GM12872 (cell line): ENCODE measurements around the gene IFITM2.
"Not testable (repeated sequence)": the region's sequence is repeated elsewhere in the genome, so short reads cannot be mapped to it uniquely, and the experiment has no call there.

Experiments
- TF ChIP-seq, protein P1 (sequence below): IDR thresholded peaks from 3 replicates; pipeline ENCODE4 v1.5.1; 2011; ENCODE audit warnings: low read depth, mild to moderate bottlenecking, low read length, moderate library complexity; ENCODE audit not compliant: insufficient read depth

The IFITM2 gene

DNA sequence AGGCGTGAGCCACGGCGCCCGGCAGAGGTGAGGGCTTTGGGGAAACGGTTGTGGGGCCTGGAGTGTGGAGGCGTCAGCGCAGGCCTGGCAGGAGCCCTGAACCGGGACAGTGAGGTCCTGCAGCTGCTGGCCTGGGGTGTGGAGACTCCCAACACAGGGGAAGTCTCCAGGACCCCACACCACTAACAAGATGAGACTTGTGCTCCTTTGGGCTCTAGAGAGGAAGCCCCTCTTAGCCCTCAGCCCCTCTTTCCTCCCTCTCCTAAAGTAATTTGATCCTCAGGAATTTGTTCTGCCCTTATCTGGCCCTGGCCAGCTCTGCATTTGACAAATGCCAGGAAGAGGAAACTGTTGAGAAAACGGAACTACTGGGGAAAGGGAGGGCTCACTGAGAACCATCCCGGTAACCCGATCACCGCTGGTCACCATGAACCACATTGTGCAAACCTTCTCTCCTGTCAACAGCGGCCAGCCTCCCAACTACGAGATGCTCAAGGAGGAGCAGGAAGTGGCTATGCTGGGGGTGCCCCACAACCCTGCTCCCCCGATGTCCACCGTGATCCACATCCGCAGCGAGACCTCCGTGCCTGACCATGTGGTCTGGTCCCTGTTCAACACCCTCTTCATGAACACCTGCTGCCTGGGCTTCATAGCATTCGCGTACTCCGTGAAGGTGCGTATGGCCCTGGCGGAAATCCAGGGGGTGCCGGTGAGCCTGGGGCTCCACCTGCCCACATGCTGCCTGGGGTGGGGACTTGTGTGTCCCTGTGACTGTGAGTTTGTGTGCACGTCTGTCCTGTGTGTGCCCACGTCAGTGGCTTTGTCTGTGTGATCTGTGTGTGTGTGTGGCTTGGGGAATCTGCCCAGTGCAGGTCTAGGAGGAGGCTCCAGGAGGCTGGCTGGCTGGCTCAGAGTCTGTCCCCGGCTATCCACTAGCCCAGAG lies at the start of gene IFITM2:
IFITM2 (plus strand) TSS at position 51 of the 943 bp plus-strand sequence; CDS start at position 428, 377 bp downstream.
- TF ChIP-seq, protein P1, sequence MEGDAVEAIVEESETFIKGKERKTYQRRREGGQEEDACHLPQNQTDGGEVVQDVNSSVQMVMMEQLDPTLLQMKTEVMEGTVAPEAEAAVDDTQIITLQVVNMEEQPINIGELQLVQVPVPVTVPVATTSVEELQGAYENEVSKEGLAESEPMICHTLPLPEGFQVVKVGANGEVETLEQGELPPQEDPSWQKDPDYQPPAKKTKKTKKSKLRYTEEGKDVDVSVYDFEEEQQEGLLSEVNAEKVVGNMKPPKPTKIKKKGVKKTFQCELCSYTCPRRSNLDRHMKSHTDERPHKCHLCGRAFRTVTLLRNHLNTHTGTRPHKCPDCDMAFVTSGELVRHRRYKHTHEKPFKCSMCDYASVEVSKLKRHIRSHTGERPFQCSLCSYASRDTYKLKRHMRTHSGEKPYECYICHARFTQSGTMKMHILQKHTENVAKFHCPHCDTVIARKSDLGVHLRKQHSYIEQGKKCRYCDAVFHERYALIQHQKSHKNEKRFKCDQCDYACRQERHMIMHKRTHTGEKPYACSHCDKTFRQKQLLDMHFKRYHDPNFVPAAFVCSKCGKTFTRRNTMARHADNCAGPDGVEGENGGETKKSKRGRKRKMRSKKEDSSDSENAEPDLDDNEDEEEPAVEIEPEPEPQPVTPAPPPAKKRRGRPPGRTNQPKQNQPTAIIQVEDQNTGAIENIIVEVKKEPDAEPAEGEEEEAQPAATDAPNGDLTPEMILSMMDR: not testable (repeated sequence)

DNA sequence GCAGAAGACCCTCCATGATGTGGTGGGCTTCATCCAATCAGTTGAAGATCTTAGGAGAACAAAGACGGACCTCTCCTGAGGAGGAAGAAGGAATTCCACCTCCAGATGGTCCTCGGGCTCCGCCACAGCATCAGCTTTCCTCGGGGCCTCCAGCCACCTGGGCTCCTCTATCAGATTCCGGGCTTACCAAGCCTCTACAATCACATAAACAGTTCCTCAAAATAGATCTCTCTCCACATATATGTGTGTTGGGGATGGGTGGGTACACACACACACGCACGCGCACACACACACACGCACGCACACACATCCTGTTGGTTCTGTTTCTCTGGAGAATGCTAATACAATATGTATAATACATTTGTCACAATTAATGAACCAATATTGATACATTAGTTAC lies 48.2 kb upstream of the IFITM2 start:
- TF ChIP-seq, protein P1: no peak

DNA sequence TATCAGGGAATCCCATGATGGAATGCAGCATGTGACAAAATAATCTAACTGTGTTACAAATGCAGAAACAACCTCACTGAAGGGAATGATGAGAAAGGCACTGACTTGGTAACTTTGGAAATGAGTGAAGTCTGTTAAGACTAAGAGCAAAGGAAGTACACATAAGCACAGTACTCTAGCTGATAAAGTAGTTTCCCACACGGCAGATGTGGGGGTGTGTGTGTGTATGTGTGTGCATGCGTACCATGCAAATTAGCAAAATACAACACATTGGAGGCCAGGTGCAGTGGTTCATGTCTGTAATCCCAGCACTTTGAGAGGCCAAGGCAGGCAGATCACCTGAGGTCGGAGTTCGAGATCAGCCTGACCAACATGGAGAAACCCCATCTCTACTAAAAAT lies 46.0 kb upstream of the IFITM2 start:
- TF ChIP-seq, protein P1: no peak

DNA sequence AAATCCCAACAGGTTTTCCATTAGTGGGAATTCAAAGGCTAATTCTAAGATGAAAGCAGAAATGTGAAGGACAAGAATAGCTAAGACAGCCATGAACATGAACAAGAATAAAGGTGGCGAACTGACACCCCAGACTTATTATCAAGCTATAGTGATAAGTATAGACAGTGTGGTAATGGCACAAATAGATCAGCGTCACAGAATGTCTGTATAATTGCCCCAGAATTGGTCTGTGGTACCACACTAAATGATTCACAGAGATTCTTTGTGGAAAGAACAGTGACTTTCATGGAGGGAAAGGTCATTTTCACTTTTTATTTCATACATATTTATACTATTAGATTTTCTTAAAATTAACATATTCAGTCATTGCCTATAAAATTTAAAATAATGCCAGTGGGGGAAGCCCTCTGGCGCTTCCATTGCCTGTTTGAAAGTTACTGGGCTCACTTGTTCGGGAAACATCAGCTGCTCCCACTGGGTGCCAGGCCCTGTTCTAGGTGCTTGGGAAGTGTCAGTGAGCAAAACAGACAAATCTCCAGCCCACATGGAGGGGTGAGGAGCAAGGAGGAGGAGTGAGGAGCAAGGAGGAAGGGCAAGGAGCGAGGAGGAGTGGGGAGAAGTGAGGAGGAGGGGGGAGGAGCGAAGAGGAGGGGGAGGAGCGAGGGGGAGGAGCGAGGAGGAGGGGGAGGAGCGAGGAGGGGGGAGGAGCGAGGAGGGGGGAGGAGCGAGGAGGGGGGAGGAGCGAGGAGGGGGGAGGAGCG lies 40.8 kb upstream of the IFITM2 start:
- TF ChIP-seq, protein P1: no peak

DNA sequence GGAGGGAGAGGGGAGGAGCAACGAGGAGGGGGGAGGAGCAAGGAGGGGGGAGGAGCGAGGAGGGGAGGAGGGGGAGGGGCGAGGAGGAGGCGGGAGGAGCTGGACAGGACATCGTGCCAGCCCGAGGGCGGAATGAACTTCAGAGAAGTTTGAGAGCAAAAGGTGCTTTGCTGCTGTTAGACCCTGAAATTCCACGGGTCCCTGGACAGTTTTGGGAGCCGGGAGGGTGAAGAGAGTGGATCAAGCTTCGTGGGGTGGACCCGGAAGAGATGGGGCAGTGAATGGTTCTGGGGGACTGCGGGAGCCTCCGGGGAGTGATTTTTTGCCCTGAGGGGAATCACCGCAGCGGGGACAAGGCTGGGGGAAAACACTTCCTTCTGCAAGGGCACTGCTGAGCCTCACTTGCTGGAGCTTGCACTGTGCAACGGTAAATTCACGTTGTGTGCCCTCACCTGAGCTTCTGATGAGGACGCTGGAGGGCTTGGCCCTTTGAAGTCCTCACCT lies 40.1 kb upstream of the IFITM2 start:
- TF ChIP-seq, protein P1: no peak

DNA sequence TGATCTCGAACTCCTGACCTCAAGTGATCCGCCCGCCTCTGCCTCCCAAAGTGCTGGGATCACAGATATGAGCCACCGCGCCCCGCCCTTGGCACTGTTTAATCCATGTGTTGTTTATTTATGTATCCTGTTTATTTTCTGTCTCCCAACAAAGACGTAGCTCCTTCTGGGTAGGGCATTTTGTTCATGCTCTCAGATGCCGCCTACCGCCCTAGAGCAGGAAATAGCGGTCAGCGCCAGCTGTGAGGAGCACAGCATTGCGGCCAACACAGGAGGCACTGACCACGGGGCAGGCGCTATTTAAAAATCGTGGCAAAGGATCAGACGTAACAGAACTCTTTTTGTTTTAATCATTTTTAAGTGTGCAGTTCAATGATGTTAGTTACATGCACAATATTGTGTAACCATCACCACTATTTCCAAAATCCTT lies 38.9 kb upstream of the IFITM2 start:
- TF ChIP-seq, protein P1: 0 out of 3 replicates have a peak, but pooled peaks have one; percentile 7

DNA sequence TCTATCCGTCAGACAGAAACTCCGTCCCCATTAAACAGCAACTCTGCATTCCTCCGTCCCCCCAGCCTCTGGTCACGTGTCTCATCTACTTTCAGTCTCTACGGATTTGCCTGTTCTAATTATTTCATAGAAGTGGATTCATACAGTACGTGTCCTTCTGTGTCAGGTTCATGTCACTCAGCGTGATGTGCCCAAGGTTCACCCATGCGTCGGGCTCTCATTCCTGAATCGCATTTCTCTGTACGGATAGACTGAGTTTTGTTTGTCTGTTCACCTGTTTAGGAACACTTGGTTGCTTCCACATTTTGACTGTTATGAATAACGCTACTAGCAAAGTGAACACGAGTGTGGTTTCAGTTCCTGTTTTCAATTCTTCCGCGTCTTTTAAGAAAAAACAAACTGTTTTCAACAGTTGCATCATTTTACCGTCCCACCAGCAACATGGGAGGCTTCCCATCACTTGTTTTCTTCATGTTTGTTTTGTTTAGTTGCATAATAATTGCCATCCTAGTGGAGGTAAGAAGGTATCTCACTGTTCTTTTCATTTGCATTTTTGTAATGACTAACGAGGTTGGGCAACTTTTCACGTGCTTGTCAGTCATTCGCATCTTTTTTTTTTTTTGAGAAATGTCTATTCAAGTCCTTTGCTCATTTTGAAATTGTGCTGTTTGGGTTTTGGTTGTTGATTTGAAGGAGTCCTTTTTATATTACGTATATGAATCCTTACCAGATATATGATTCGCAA lies 38.3 kb upstream of the IFITM2 start:
- TF ChIP-seq, protein P1: no peak; the same call in 2 of the 3 replicates
